IPS-18a (cell line): Measurements from ENCODE around the gene GATAD2B.

Source experiments
- H3K27ac ChIP-seq: one replicate; pipeline ENCODE4 v1.5.1; 2013; ENCODE audit warnings: low read length
- H3K27me3 ChIP-seq: one replicate; pipeline ENCODE4 v1.6.1; 2013; ENCODE audit warnings: mild to moderate bottlenecking, low read length; ENCODE audit not compliant: control insufficient read depth, insufficient read depth
- H3K36me3 ChIP-seq: one replicate; pipeline ENCODE4 v1.6.1; 2013; ENCODE audit warnings: low read depth, low read length; ENCODE audit not compliant: control insufficient read depth
- H3K4me1 ChIP-seq: one replicate; pipeline ENCODE4 v1.6.1; 2013; ENCODE audit warnings: low read depth, low read length; ENCODE audit not compliant: control insufficient read depth
- H3K4me3 ChIP-seq: one replicate; pipeline ENCODE4 v1.5.1; 2013; ENCODE audit warnings: low read length
- H3K9ac ChIP-seq: one replicate; pipeline ENCODE4 v1.6.1; 2013; ENCODE audit warnings: mild to moderate bottlenecking, low read length, moderate library complexity
- H3K9me3 ChIP-seq: one replicate; pipeline ENCODE4 v1.6.1; 2013; ENCODE audit warnings: low read depth, low read length; ENCODE audit not compliant: control insufficient read depth

GATAD2B gene

GRCh38 chr1:153775458-153776327 is 147.1 kb downstream of the GATAD2B start:
- no peaks in the 10 kb centered on the region for H3K27me3 ChIP-seq
- H3K9me3 ChIP-seq: no peaks in the 10 kb centered on the region
- peak overlapping the region; percentile 78 for H3K9ac ChIP-seq
- H3K27ac ChIP-seq: peak overlapping the region; percentile 31
- peaks cover 23% of the 10 kb centered on the region for H3K36me3 ChIP-seq
- peak overlapping the region; percentile 86 for H3K4me3 ChIP-seq
- H3K4me1 ChIP-seq: peaks cover 11% of the 10 kb centered on the region

GRCh38 chr1:153774780-153775457 is 147.9 kb downstream of the GATAD2B start, which contains the start of gene SLC27A3:
Gene SLC27A3 (plus strand): TSS chr1:153775407. CDS start chr1:153775498, 91 bp downstream.
- Histone ChIP-seq H3K4me3 (peak within 1 kb of the TSS; percentile 86), H3K27ac (peak within 1 kb of the TSS; percentile 31), H3K4me1 (peaks cover 18% of the 10 kb centered on the region), H3K36me3 (peaks cover 30% of the 10 kb centered on the region), H3K27me3 (no peaks in the 10 kb centered on the region), H3K9ac (peak within 1 kb of the TSS; percentile 78), H3K9me3 (no peaks in the 10 kb centered on the region)

- H3K4me3 ChIP-seq: no peak overlapping the region
- no peaks in the 10 kb centered on the region for H3K27me3 ChIP-seq
- no peak overlapping the region for H3K27ac ChIP-seq
- H3K9me3 ChIP-seq: no peaks in the 10 kb centered on the region
- H3K9ac ChIP-seq: no peak overlapping the region
- peaks cover 32% of the 10 kb centered on the region for H3K36me3 ChIP-seq
- peaks cover 18% of the 10 kb centered on the region for H3K4me1 ChIP-seq
Measured at GRCh38 chr1:153774026-153774595, 148.7 kb downstream of the GATAD2B start.

- Histone ChIP-seq H3K27me3 (no peaks in the 10 kb centered on the region), H3K27ac (no peak overlapping the region), H3K9ac (no peak overlapping the region), H3K4me1 (peaks cover 18% of the 10 kb centered on the region), H3K36me3 (peaks cover 40% of the 10 kb centered on the region), H3K4me3 (no peak overlapping the region), H3K9me3 (no peaks in the 10 kb centered on the region)
Measured at GRCh38 chr1:153773096-153773921, 149.5 kb downstream of the GATAD2B start.

GRCh38 chr1:153771841-153772593 is 150.8 kb downstream of the GATAD2B start:
- no peaks in the 10 kb centered on the region for H3K9me3 ChIP-seq
- H3K4me3 ChIP-seq: no peak overlapping the region
- no peak overlapping the region for H3K9ac ChIP-seq
- no peak overlapping the region for H3K27ac ChIP-seq
- peaks cover 18% of the 10 kb centered on the region for H3K4me1 ChIP-seq
- peaks cover 53% of the 10 kb centered on the region for H3K36me3 ChIP-seq
- H3K27me3 ChIP-seq: no peaks in the 10 kb centered on the region

- Histone ChIP-seq H3K9me3 (no peaks in the 10 kb centered on the region), H3K9ac (no peak overlapping the region), H3K4me1 (peaks cover 14% of the 10 kb centered on the region), H3K36me3 (peaks cover 57% of the 10 kb centered on the region), H3K27ac (no peak overlapping the region), H3K4me3 (no peak overlapping the region), H3K27me3 (no peaks in the 10 kb centered on the region)
Measured at GRCh38 chr1:153771261-153771660, 151.5 kb downstream of the GATAD2B start.

GRCh38 chr1:153770797-153771196 is 152.0 kb downstream of the GATAD2B start:
- Histone ChIP-seq H3K27ac (no peak overlapping the region), H3K9me3 (no peaks in the 10 kb centered on the region), H3K4me1 (peaks cover 14% of the 10 kb centered on the region), H3K36me3 (peaks cover 57% of the 10 kb centered on the region), H3K4me3 (no peak overlapping the region), H3K27me3 (no peaks in the 10 kb centered on the region), H3K9ac (no peak overlapping the region)

- H3K9ac ChIP-seq: no peak overlapping the region
- H3K9me3 ChIP-seq: no peaks in the 10 kb centered on the region
- peaks cover 67% of the 10 kb centered on the region for H3K36me3 ChIP-seq
- H3K4me3 ChIP-seq: no peak overlapping the region
- peaks cover 11% of the 10 kb centered on the region for H3K4me1 ChIP-seq
- no peaks in the 10 kb centered on the region for H3K27me3 ChIP-seq
- H3K27ac ChIP-seq: no peak overlapping the region
Measured at GRCh38 chr1:153769221-153769620, 153.6 kb downstream of the GATAD2B start.

- Histone ChIP-seq H3K4me1 (peaks cover 11% of the 10 kb centered on the region), H3K9ac (no peak overlapping the region), H3K4me3 (no peak overlapping the region), H3K36me3 (peaks cover 72% of the 10 kb centered on the region), H3K9me3 (no peaks in the 10 kb centered on the region), H3K27me3 (no peaks in the 10 kb centered on the region), H3K27ac (no peak overlapping the region)
Measured at GRCh38 chr1:153768316-153769181, 154.2 kb downstream of the GATAD2B start.

- no peak overlapping the region for H3K9ac ChIP-seq
- H3K4me1 ChIP-seq: peaks cover 11% of the 10 kb centered on the region
- H3K27ac ChIP-seq: no peak overlapping the region
- no peaks in the 10 kb centered on the region for H3K27me3 ChIP-seq
- no peak overlapping the region for H3K4me3 ChIP-seq
- peaks cover 74% of the 10 kb centered on the region for H3K36me3 ChIP-seq
- no peaks in the 10 kb centered on the region for H3K9me3 ChIP-seq
Measured at GRCh38 chr1:153767519-153767918, 155.3 kb downstream of the GATAD2B start.
